Measurements from ENCODE around the gene LRSAM1.

GRCh38 chr9:127519301-127520166 is 68.2 kb downstream of the LRSAM1 start:
- TF ChIP-seq REST (IDR thresholded peaks at IDR 0.05; ENCODE audit: insufficient read depth in 1 of 2, low read depth in 2 of 2, low read length in 2 of 2) (no peak), POLR2AphosphoS5 (IDR thresholded peaks at IDR 0.05; ENCODE audit: low read depth, low read length) (no peak), TAF1 (IDR thresholded peaks at IDR 0.05; ENCODE audit: borderline replicate concordance, insufficient read depth, low read length) (no peak), SIN3A (IDR thresholded peaks at IDR 0.05; ENCODE audit: borderline replicate concordance, insufficient read depth, low read length) (no peak), FOXP2 (optimal IDR thresholded peaks at IDR 0.05; ENCODE audit: borderline replicate concordance, extremely low read depth, extremely low read length, insufficient read depth) (no peak)
